GM21390 (cell line): ENCODE data around the gene CLASP1.

Source experiments
- ATAC-seq: cut with Tn5 transposase; IDR thresholded peaks from one replicate; pipeline ENCODE4 v1.9.1; 2021; ENCODE audit not compliant: unreplicated experiment

Gene CLASP1

DNA sequence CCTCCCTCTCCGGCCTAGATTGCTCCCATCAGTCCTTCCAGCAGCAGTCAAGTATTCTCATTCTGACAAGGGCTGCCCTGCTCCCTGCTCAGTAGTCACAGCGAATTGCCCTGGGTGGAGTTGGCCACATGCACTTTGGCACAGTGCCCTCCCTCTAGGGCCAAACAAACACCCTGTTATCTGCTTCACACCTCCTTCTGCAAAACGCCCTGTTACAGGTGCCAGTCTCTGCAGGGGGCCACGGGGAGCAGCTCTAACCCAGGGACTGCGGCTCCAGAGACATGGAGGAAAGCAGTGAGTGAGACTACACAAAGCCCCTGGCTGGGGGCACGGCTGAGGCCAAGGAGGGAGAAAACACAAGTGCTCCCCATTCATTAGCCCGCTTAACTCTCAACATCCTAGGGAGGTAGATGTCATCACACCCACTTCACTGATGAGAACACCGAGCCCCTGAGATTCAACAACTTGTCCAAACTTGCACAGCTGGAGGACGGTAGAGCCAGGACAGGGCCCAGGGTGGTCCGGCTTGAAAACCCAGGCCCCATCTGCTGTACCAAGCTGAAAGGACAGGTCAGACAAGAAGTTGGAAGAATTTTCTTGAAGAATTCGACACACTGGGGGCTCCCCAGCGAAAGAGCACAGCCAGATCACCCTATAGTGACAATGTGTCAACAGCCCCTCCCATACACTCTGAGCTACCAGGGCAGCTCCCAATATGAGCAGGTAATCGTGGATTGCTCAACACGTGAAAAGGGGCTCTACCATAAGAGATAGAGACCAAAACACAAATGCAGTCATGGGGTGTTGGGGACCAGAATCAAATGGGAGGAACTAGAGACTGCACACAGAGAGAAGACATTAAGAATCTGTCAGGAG lies 355.6 kb downstream of the CLASP1 start:
- no peak for ATAC-seq

DNA sequence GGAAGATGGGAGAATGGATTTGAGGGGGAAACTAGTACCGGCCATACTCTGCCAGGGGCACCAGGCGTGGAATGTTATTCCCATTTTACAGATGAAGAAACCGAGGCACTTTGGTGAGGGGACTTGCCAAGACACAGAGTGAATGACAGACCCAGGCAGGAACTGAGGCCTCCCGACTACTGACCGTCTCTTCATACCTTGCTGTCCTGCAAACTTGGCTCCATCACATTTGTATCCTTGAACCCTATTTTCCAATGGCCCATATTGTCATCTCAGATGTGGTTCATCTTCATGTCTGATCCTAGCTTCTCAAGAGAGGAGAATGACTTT lies 358.0 kb downstream of the CLASP1 start:
- no peak for ATAC-seq

DNA sequence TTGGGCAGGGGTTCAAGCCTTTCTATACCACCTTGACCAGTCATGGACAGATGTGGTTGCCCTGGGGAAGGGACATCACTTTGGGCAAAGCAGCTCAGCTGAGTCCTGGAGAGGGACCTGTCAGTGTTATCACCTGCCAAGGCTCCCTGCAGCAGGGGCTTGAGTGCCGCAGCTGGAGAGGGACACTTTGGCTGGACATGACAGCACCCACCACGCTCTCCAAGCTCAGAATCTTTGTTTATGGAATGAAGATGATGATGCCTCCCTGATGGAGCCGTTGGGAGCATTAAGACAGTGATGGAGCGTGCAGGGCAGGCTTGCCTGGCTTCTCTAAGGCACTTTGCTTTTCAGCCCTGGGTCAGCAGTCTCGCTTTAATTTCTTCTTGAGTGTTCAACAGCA lies 360.0 kb downstream of the CLASP1 start:
- no peak for ATAC-seq

GRCh38 chr2:121288454-121289231 lies 360.6 kb downstream of the CLASP1 start:
- ATAC-seq, result no peak

DNA sequence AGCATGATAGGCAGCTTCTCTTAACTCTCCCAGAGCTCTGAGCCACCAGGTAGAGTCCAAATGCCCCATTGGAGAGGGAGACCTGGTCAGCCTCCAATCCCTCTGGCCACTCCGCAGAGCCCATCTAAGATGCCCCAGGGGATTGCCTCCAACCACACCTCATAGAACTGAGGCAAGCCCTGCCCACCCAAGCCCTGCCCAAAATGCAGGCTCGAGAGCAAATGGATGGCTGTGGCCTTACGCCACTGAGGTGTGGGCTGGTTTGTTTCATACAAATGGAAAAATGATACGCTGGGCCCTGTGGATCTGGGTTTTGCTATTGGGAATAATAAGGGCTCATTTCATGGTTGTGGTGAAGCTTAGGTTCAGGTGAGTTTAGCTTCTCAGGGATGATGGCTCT lies 361.3 kb downstream of the CLASP1 start:
- ATAC-seq, result no peak
